ENCODE measurements around the gene SLC39A11.
"Not testable (repeated sequence)": the region's sequence is repeated elsewhere in the genome, so short reads cannot be mapped to it uniquely, and the experiment has no call there.

SLC39A11 gene

GRCh38 chr17:73131439-73131838, 39.0 kb upstream of the SLC39A11 start:
- not testable (repeated sequence) for H3K4me1 ChIP-seq (ENCODE audit: control insufficient read depth in 5 of 5, insufficient read depth in 5 of 5, low read length in 5 of 5); H3K4me3 ChIP-seq (ENCODE audit: low read depth in 1 of 5, low read length in 5 of 5)

GRCh38 chr17:73130977-73131376, 38.5 kb upstream of the SLC39A11 start:
- peaks cover 0 to 3% (median 0%) of the 10 kb centered on the region in 5 donors for H3K4me1 ChIP-seq (ENCODE audit: control insufficient read depth in 5 of 5, insufficient read depth in 5 of 5, low read length in 5 of 5)
- no peaks in the 10 kb centered on the region for H3K36me3 ChIP-seq (ENCODE audit: control insufficient read depth in 5 of 5, insufficient read depth in 5 of 5, low read length in 5 of 5)
- no peaks in the 10 kb centered on the region for H3K9me3 ChIP-seq (ENCODE audit: control insufficient read depth in 5 of 5, low read length in 5 of 5)
- no peak overlapping the region for H3K27ac ChIP-seq (ENCODE audit: low read depth, low read length)
- no peak overlapping the region for H3K4me3 ChIP-seq (ENCODE audit: low read depth in 1 of 5, low read length in 5 of 5)
- no peak overlapping the region for H3K9ac ChIP-seq (ENCODE audit: low read length in 5 of 5)
- H3K27me3 ChIP-seq (ENCODE audit: control insufficient read depth in 5 of 5, insufficient read depth in 4 of 5, low read length in 5 of 5) = no peaks in the 10 kb centered on the region

More at GRCh38 chr17:73131439-73131838, 39.0 kb upstream of the SLC39A11 start:
- H3K9me3 ChIP-seq (ENCODE audit: control insufficient read depth in 5 of 5, low read length in 5 of 5); H3K27me3 ChIP-seq (ENCODE audit: control insufficient read depth in 5 of 5, insufficient read depth in 4 of 5, low read length in 5 of 5); H3K27ac ChIP-seq (ENCODE audit: low read depth, low read length); H3K9ac ChIP-seq (ENCODE audit: low read length in 5 of 5); H3K36me3 ChIP-seq (ENCODE audit: control insufficient read depth in 5 of 5, insufficient read depth in 5 of 5, low read length in 5 of 5): not testable (repeated sequence)

- Histone ChIP-seq H3K9me3 (ENCODE audit: control insufficient read depth in 5 of 5, low read length in 5 of 5) (no peaks in the 10 kb centered on the region), H3K9ac (ENCODE audit: low read length in 5 of 5) (no peak overlapping the region), H3K27ac (ENCODE audit: low read depth, low read length) (no peak overlapping the region), H3K36me3 (ENCODE audit: control insufficient read depth in 5 of 5, insufficient read depth in 5 of 5, low read length in 5 of 5) (no peaks in the 10 kb centered on the region), H3K27me3 (ENCODE audit: control insufficient read depth in 5 of 5, insufficient read depth in 4 of 5, low read length in 5 of 5) (no peaks in the 10 kb centered on the region), H3K4me3 (ENCODE audit: low read depth in 1 of 5, low read length in 5 of 5) (no peak overlapping the region), H3K4me1 (ENCODE audit: control insufficient read depth in 5 of 5, insufficient read depth in 5 of 5, low read length in 5 of 5) (no peaks in the 10 kb centered on the region)
Measured at GRCh38 chr17:73128496-73128895, 36.0 kb upstream of the SLC39A11 start.

- no peak overlapping the region for H3K27ac ChIP-seq (ENCODE audit: low read depth, low read length)
- H3K4me3 ChIP-seq (ENCODE audit: low read depth in 1 of 5, low read length in 5 of 5) = no peak overlapping the region
- no peaks in the 10 kb centered on the region for H3K4me1 ChIP-seq (ENCODE audit: control insufficient read depth in 5 of 5, insufficient read depth in 5 of 5, low read length in 5 of 5)
- H3K36me3 ChIP-seq (ENCODE audit: control insufficient read depth in 5 of 5, insufficient read depth in 5 of 5, low read length in 5 of 5) = no peaks in the 10 kb centered on the region
- H3K9ac ChIP-seq (ENCODE audit: low read length in 5 of 5) = no peak overlapping the region
- no peaks in the 10 kb centered on the region for H3K9me3 ChIP-seq (ENCODE audit: control insufficient read depth in 5 of 5, low read length in 5 of 5)
- H3K27me3 ChIP-seq (ENCODE audit: control insufficient read depth in 5 of 5, insufficient read depth in 4 of 5, low read length in 5 of 5) = no peaks in the 10 kb centered on the region
Measured at GRCh38 chr17:73126716-73127473, 34.4 kb upstream of the SLC39A11 start.

GRCh38 chr17:73123606-73124320, 31.3 kb upstream of the SLC39A11 start:
- Histone ChIP-seq H3K27ac (ENCODE audit: low read depth, low read length) (no peak overlapping the region), H3K4me1 (ENCODE audit: control insufficient read depth in 5 of 5, insufficient read depth in 5 of 5, low read length in 5 of 5) (no peaks in the 10 kb centered on the region), H3K9me3 (ENCODE audit: control insufficient read depth in 5 of 5, low read length in 5 of 5) (no peaks in the 10 kb centered on the region), H3K9ac (ENCODE audit: low read length in 5 of 5) (no peak overlapping the region), H3K36me3 (ENCODE audit: control insufficient read depth in 5 of 5, insufficient read depth in 5 of 5, low read length in 5 of 5) (no peaks in the 10 kb centered on the region), H3K4me3 (ENCODE audit: low read depth in 1 of 5, low read length in 5 of 5) (no peak overlapping the region), H3K27me3 (ENCODE audit: control insufficient read depth in 5 of 5, insufficient read depth in 4 of 5, low read length in 5 of 5) (no peaks in the 10 kb centered on the region)

- no peak overlapping the region for H3K9ac ChIP-seq (ENCODE audit: low read length in 5 of 5)
- no peaks in the 10 kb centered on the region for H3K9me3 ChIP-seq (ENCODE audit: control insufficient read depth in 5 of 5, low read length in 5 of 5)
- no peak overlapping the region for H3K4me3 ChIP-seq (ENCODE audit: low read depth in 1 of 5, low read length in 5 of 5)
- H3K27ac ChIP-seq (ENCODE audit: low read depth, low read length) = no peak overlapping the region
- no peaks in the 10 kb centered on the region for H3K27me3 ChIP-seq (ENCODE audit: control insufficient read depth in 5 of 5, insufficient read depth in 4 of 5, low read length in 5 of 5)
- no peaks in the 10 kb centered on the region for H3K4me1 ChIP-seq (ENCODE audit: control insufficient read depth in 5 of 5, insufficient read depth in 5 of 5, low read length in 5 of 5)
- H3K36me3 ChIP-seq (ENCODE audit: control insufficient read depth in 5 of 5, insufficient read depth in 5 of 5, low read length in 5 of 5) = no peaks in the 10 kb centered on the region
Measured at GRCh38 chr17:73122953-73123605, 30.6 kb upstream of the SLC39A11 start.

GRCh38 chr17:73121506-73121905, 29.0 kb upstream of the SLC39A11 start:
- Histone ChIP-seq H3K4me1 (ENCODE audit: control insufficient read depth in 5 of 5, insufficient read depth in 5 of 5, low read length in 5 of 5) (no peaks in the 10 kb centered on the region), H3K9ac (ENCODE audit: low read length in 5 of 5) (no peak overlapping the region), H3K9me3 (ENCODE audit: control insufficient read depth in 5 of 5, low read length in 5 of 5) (no peaks in the 10 kb centered on the region), H3K27ac (ENCODE audit: low read depth, low read length) (no peak overlapping the region), H3K27me3 (ENCODE audit: control insufficient read depth in 5 of 5, insufficient read depth in 4 of 5, low read length in 5 of 5) (no peaks in the 10 kb centered on the region), H3K4me3 (ENCODE audit: low read depth in 1 of 5, low read length in 5 of 5) (no peak overlapping the region), H3K36me3 (ENCODE audit: control insufficient read depth in 5 of 5, insufficient read depth in 5 of 5, low read length in 5 of 5) (no peaks in the 10 kb centered on the region)

- no peaks in the 10 kb centered on the region for H3K36me3 ChIP-seq (ENCODE audit: control insufficient read depth in 5 of 5, insufficient read depth in 5 of 5, low read length in 5 of 5)
- no peak overlapping the region for H3K9ac ChIP-seq (ENCODE audit: low read length in 5 of 5)
- no peaks in the 10 kb centered on the region for H3K4me1 ChIP-seq (ENCODE audit: control insufficient read depth in 5 of 5, insufficient read depth in 5 of 5, low read length in 5 of 5)
- H3K4me3 ChIP-seq (ENCODE audit: low read depth in 1 of 5, low read length in 5 of 5) = no peak overlapping the region
- H3K27ac ChIP-seq (ENCODE audit: low read depth, low read length) = no peak overlapping the region
- H3K27me3 ChIP-seq (ENCODE audit: control insufficient read depth in 5 of 5, insufficient read depth in 4 of 5, low read length in 5 of 5) = no peaks in the 10 kb centered on the region
- no peaks in the 10 kb centered on the region for H3K9me3 ChIP-seq (ENCODE audit: control insufficient read depth in 5 of 5, low read length in 5 of 5)
Measured at GRCh38 chr17:73119631-73120030, 27.1 kb upstream of the SLC39A11 start.

- Histone ChIP-seq H3K27me3 (ENCODE audit: control insufficient read depth in 5 of 5, insufficient read depth in 4 of 5, low read length in 5 of 5) (no peaks in the 10 kb centered on the region), H3K4me3 (ENCODE audit: low read depth in 1 of 5, low read length in 5 of 5) (no peak overlapping the region), H3K36me3 (ENCODE audit: control insufficient read depth in 5 of 5, insufficient read depth in 5 of 5, low read length in 5 of 5) (no peaks in the 10 kb centered on the region), H3K9me3 (ENCODE audit: control insufficient read depth in 5 of 5, low read length in 5 of 5) (no peaks in the 10 kb centered on the region), H3K4me1 (ENCODE audit: control insufficient read depth in 5 of 5, insufficient read depth in 5 of 5, low read length in 5 of 5) (no peaks in the 10 kb centered on the region), H3K27ac (ENCODE audit: low read depth, low read length) (no peak overlapping the region), H3K9ac (ENCODE audit: low read length in 5 of 5) (no peak overlapping the region)
Measured at GRCh38 chr17:73118951-73119391, 26.5 kb upstream of the SLC39A11 start.

- no peaks in the 10 kb centered on the region for H3K36me3 ChIP-seq (ENCODE audit: control insufficient read depth in 5 of 5, insufficient read depth in 5 of 5, low read length in 5 of 5)
- H3K27me3 ChIP-seq (ENCODE audit: control insufficient read depth in 5 of 5, insufficient read depth in 4 of 5, low read length in 5 of 5) = no peaks in the 10 kb centered on the region
- no peaks in the 10 kb centered on the region for H3K4me1 ChIP-seq (ENCODE audit: control insufficient read depth in 5 of 5, insufficient read depth in 5 of 5, low read length in 5 of 5)
- no peak overlapping the region for H3K9ac ChIP-seq (ENCODE audit: low read length in 5 of 5)
- H3K9me3 ChIP-seq (ENCODE audit: control insufficient read depth in 5 of 5, low read length in 5 of 5) = no peaks in the 10 kb centered on the region
- no peak overlapping the region for H3K27ac ChIP-seq (ENCODE audit: low read depth, low read length)
- no peak overlapping the region for H3K4me3 ChIP-seq (ENCODE audit: low read depth in 1 of 5, low read length in 5 of 5)
Measured at GRCh38 chr17:73118139-73118538, 25.7 kb upstream of the SLC39A11 start.

All from subcutaneous abdominal adipose tissue (tissue), 5 donors.